PFSK-1 (cell line): Measurements from ENCODE around the gene ZSCAN16.

Source experiments
- FOXP2 ChIP-seq: optimal IDR thresholded peaks from 2 replicates; pipeline ENCODE3; 2011; ENCODE audit warnings: borderline replicate concordance, control low read depth, inconsistent platforms; ENCODE audit not compliant: insufficient read depth; ENCODE audit errors: extremely low read length, extremely low read depth
- POLR2AphosphoS5 ChIP-seq: IDR thresholded peaks from 2 replicates; pipeline ENCODE4 v1.6.1; 2012; ENCODE audit warnings: low read depth, mild to moderate bottlenecking, control low read depth, low read length, moderate library complexity
- REST ChIP-seq, 2 experiments: IDR thresholded peaks; 2 replicates each; pipeline versions ENCODE4 v1.6.1 to v1.8.0; 2011 to 2012; ENCODE audit warnings: low read depth in 2 of 2, low read length in 2 of 2, control low read depth in 1 of 2, inconsistent platforms in 1 of 2, mild to moderate bottlenecking in 1 of 2, moderate library complexity in 1 of 2; ENCODE audit not compliant: insufficient read depth in 1 of 2
- SIN3A ChIP-seq: IDR thresholded peaks from 2 replicates; pipeline ENCODE4 v1.6.1; 2012; ENCODE audit warnings: mild to moderate bottlenecking, low read length, moderate library complexity, borderline replicate concordance; ENCODE audit not compliant: insufficient read depth
- TAF1 ChIP-seq: IDR thresholded peaks from 2 replicates; pipeline ENCODE4 v1.6.1; 2012; ENCODE audit warnings: low read length, control low read depth, borderline replicate concordance; ENCODE audit not compliant: insufficient read depth

ZSCAN16 gene

DNA sequence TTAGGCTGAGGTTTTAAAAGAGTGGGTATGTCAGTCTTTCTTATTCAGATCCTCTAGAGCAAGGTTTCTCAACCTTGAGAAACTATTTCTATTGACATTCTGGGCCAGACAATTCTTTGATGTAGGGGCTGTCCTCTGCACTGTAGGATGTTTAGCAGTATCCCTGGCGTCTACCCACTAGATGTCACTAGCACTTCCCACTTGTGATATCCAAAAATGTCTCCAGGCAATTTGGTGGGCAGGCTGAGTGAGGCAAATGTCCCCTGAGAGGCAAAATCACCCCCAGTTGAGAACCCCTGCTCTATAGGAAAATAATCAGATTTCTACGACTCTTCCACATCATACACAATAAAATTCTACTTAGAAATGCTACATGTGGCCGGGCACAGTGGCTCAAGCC lies 9.6 kb downstream of the ZSCAN16 start:
- TF ChIP-seq SIN3A (no peak), FOXP2 (no peak), TAF1 (no peak), POLR2AphosphoS5 (no peak), REST (IDR thresholded peaks at IDR 0.05; ENCODE audit: insufficient read depth in 1 of 2, low read depth in 2 of 2, low read length in 2 of 2) (no peak)

DNA sequence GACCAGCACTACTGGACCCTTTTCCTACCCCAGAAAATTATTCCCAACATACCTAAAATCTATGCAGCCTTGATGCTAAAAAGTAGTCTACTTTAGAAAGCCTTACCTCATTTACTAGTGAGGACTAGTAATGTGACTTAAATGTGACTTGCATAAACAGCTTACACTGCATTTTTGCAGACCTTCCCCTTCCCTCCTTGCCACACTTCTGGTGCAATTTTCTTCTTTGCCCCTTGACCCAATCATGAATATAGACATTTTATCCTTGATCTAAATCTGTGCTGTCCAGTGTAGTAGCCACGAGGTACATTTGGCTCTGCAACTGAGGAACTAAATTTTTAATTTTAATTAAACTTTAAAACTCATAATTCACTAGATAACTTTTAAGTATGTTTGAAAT lies 10.3 kb downstream of the ZSCAN16 start:
- TF ChIP-seq TAF1 = no peak
- TF ChIP-seq POLR2AphosphoS5 = no peak
- TF ChIP-seq SIN3A = no peak
- no peak for TF ChIP-seq REST (IDR thresholded peaks at IDR 0.05; ENCODE audit: insufficient read depth in 1 of 2, low read depth in 2 of 2, low read length in 2 of 2)
- no peak for TF ChIP-seq FOXP2

DNA sequence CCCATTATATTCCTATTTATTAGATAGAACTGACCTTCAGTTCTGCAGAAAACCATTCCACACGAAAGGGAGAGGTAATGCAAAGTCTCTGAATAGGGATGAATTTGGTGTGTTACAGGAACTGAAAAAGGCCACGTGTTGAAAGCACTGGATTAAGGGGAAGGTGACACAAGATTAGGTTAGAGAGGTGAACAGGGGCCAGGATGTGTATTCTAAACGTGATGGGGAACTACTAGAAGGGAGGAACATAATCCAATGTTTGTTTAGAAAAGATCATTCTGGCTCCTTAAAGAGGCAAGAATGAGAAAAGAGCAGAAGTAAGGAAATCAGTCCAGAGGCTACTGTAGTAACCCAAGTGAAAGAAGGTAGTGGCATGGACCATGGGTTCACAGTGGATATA lies 11.0 kb downstream of the ZSCAN16 start:
- TF ChIP-seq FOXP2 (no peak), POLR2AphosphoS5 (no peak), SIN3A (no peak), REST (IDR thresholded peaks at IDR 0.05; ENCODE audit: insufficient read depth in 1 of 2, low read depth in 2 of 2, low read length in 2 of 2) (no peak), TAF1 (no peak)

- TF ChIP-seq POLR2AphosphoS5 = peak; percentile 81; the same call in 1 of the 2 replicates
- peak; percentile 89; the same call in 1 of the 2 replicates for TF ChIP-seq TAF1
- TF ChIP-seq SIN3A = peak; percentile 65; the same call in 1 of the 2 replicates
- TF ChIP-seq REST (IDR thresholded peaks at IDR 0.05; ENCODE audit: insufficient read depth in 1 of 2, low read depth in 2 of 2, low read length in 2 of 2) = peak in 1 of 2 experiments; percentile 73; a peak in 1 of 4 replicates
- peak; percentile 32 for TF ChIP-seq FOXP2
Measured at GRCh38 chr6:28136585-28137504, 12.4 kb downstream of the ZSCAN16 start.
